LNCAP (cell line): ENCODE measurements around the gene HPDL.

Source experiments
- TF ChIP-seq, protein P1 (sequence below): fragments of 450-650 bp; IDR thresholded peaks from 2 replicates; pipeline ENCODE4 v1.5.1; 2017; ENCODE audit warnings: mild to moderate bottlenecking

Gene HPDL

DNA sequence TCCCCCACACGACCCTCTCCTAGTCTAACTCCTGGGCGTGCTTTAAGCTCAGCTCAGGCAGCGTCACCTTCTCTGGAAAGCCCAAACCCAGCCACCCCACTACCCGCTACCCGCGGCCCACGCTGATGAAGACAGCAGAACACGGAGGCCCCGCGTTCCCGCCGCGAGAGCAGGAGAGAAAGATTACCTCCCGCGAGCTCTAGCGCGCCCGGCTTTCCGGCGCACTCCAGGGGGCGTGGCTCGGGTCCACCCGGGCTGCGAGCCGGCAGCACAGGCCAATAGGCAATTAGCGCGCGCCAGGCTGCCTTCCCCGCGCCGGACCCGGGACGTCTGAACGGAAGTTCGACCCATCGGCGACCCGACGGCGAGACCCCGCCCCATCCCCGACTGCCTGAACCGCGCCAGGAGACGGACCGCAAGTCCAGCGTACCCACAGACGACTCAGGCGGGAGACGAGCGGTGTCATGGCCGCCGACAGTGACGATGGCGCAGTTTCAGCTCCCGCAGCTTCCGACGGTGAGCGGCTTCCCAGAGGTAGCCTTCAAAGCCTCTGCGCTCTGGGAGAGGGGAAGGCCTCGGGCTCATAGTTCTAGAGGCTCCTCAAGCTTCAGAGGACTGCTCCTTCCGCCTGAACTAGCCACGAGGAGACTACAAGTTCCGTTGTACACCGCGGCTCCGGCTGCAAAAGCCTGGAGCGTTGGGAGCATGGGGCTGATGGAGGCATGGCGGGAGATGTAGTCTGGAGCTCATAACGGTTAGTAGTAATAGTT, 13.3 kb downstream of the HPDL start, which contains the start of the genes MUTYH and TOE1:
MUTYH (minus strand) TSS at position 652 of the 770 bp plus-strand sequence. CDS start 5,935 bp downstream, outside the sequence.
TOE1 (plus strand) TSS at position 382 of the 770 bp plus-strand sequence; CDS start at position 465, 83 bp downstream.
- TF ChIP-seq, protein P1, sequence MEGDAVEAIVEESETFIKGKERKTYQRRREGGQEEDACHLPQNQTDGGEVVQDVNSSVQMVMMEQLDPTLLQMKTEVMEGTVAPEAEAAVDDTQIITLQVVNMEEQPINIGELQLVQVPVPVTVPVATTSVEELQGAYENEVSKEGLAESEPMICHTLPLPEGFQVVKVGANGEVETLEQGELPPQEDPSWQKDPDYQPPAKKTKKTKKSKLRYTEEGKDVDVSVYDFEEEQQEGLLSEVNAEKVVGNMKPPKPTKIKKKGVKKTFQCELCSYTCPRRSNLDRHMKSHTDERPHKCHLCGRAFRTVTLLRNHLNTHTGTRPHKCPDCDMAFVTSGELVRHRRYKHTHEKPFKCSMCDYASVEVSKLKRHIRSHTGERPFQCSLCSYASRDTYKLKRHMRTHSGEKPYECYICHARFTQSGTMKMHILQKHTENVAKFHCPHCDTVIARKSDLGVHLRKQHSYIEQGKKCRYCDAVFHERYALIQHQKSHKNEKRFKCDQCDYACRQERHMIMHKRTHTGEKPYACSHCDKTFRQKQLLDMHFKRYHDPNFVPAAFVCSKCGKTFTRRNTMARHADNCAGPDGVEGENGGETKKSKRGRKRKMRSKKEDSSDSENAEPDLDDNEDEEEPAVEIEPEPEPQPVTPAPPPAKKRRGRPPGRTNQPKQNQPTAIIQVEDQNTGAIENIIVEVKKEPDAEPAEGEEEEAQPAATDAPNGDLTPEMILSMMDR = no peak

DNA sequence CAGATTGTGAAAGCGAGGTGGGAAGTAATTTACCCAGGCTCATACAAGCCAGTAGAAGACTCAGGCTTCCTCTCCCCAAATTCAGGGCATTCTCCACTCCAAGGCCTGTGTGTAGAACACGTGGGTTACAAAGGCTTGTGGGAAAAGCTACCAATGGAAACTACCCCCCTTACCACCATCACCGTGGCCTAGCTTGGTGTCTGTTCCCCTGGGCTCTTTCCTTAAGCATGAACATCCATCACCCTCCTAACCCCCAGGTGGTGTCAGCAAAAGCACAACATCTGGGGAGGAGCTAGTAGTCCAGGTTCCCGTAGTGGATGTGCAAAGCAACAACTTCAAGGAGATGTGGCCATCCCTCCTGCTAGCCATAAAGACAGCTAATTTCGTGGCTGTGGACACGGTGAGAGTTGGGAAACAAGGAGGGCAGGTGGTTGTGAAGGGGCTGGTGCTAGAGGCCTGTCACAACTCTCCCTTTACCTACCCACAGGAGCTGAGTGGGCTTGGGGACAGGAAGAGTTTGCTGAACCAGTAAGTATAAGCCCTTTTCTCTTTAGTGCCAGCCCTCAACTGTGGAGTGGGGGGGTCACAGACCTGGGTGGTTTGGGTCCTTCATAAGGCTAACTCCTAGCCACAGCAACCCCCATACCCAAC, 14.2 kb downstream of the HPDL start:
- TF ChIP-seq, protein P1 = no peak

DNA sequence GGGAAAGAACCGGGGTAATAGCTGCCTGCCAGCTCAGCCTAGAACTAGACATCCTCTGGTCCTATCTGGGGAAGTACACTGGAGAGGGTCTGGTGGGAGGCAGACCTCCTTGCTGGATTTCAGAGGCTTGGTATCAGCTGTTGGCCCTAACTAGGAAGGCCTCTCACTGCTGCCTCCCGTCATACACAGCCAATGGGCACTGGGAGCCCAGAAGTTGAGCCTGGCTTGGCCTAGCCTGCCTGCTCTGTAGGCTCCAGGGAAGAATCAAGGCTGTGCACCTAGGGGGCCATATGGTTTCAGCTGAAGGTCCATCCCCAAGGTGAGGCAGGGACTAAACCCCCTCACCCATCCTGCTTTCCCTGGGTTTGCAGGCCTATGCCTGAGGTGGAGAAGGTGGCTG, 17.8 kb downstream of the HPDL start:
- TF ChIP-seq, protein P1 = no peak

DNA sequence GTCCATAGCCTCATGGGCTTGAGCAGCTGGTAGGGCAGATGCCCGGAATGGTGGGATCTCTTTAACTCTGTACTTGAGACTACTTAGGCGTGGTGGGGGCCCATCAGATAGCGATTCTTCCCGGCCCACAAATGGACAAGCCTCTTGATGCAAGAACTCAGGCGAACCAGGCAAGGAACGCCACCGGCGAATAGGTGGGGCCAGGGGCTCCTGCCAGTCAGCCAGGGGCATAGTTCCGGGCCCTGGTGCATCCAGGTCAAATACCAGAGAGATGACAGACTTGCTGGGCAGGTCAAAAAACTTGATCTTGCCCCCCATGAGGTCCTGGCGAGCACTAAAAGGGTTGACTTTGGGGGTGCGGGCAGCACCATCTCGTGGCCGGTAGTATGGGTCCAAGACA, 18.3 kb downstream of the HPDL start:
- TF ChIP-seq, protein P1 = no peak

DNA sequence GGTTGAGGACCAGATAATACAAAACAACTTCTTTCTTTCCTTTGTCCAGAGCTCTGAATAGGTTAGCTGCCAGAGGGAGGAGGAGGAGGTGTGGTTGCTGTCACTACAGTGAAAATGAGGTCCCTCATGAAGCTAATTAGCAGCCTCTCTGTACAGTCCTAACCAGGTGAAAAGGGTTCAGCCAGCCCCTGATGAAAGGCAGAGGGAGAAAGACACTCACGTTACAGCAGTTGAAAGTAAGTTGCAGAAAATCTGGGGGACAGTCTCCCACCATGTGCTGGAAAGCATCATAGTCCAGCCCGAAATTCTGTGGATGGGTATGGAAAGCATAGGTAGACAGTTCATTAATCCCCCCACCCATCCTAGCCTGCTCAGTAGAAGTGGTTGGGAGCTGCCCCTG, 19.8 kb downstream of the HPDL start:
- TF ChIP-seq, protein P1 = no peak

DNA sequence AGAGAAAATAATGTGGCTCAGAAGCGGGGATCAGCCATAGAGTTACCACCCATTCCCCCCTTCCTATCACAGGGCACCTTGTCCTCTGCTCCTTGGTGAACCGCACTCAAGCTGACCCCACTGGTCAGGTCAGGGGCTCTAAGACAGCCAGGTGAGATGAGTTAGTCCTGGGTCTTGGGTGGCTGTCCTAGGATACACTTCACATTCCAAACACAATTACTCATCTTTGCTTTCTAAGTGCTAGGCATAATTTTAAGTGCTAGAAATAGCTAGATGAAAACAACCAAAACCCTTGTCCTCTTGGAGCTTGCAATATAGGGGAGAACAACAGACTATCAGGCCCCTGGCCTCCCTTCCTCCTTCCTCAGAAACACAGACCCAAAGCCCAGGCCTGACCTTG, 21.3 kb downstream of the HPDL start:
- TF ChIP-seq, protein P1 = no peak

DNA sequence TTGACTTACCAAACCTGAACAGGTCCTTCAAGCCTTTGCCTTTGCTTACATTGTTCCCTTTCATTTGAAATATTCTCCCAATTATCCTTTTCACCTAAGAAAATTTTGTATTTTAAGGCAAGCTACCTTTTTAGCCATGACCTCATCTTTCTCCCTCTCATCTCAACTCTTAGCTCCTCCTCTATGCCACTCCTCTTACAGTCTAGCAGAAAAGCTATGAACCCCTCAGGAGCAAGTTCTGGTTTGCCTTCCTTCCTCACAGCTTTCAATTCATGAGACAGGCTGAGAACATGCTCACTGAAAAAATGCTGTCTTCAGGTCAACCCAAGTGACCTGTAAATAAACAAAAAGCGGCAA, 21.9 kb downstream of the HPDL start:
- TF ChIP-seq, protein P1 = no peak
